Vagina (tissue), 2 donors: ENCODE measurements around the gene FAM3A.

Source experiments
- POLR2AphosphoS5 ChIP-seq, 2 donors: sonication (generic); formaldehyde crosslinking; IDR thresholded peaks; one replicate each; pipeline ENCODE4 v1.9.0; 2017; ENCODE audit warnings: antibody characterized with exemption in 2 of 2, mild to moderate bottlenecking in 2 of 2, low read depth in 1 of 2; ENCODE audit not compliant: insufficient read depth in 1 of 2
- TF ChIP-seq, protein P1 (sequence below), 3 experiments: fragments of 450-650 bp in 2 of 3; fragments of 200-600 bp in 1 of 3; sonication (generic) in 1 of 3; IDR thresholded peaks; one replicate each; pipeline ENCODE4 v1.5.1; 2017 to 2019; ENCODE audit warnings: antibody characterized with exemption in 3 of 3, mild to moderate bottlenecking in 2 of 3, moderate library complexity in 2 of 3

- TF ChIP-seq, protein P1, sequence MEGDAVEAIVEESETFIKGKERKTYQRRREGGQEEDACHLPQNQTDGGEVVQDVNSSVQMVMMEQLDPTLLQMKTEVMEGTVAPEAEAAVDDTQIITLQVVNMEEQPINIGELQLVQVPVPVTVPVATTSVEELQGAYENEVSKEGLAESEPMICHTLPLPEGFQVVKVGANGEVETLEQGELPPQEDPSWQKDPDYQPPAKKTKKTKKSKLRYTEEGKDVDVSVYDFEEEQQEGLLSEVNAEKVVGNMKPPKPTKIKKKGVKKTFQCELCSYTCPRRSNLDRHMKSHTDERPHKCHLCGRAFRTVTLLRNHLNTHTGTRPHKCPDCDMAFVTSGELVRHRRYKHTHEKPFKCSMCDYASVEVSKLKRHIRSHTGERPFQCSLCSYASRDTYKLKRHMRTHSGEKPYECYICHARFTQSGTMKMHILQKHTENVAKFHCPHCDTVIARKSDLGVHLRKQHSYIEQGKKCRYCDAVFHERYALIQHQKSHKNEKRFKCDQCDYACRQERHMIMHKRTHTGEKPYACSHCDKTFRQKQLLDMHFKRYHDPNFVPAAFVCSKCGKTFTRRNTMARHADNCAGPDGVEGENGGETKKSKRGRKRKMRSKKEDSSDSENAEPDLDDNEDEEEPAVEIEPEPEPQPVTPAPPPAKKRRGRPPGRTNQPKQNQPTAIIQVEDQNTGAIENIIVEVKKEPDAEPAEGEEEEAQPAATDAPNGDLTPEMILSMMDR (IDR thresholded peaks at IDR 0.05): no peak
- no peak for TF ChIP-seq POLR2AphosphoS5 (IDR thresholded peaks at IDR 0.05; ENCODE audit: insufficient read depth in 1 of 2, low read depth in 1 of 2)
Observed at GRCh38 chrX:154487518-154488290, 28.3 kb downstream of the FAM3A start.
